Islet of Langerhans (tissue), 1 donor: ENCODE data around the gene RFC1.
"Not testable (repeated sequence)": the region's sequence is repeated elsewhere in the genome, so short reads cannot be mapped to it uniquely, and the experiment has no call there.

Source experiments
- FAIRE-seq: peaks from one replicate; lab custom pipeline; 2011; peaks lifted over from hg19 to GRCh38; lab: Jason Lieb, UNC

RFC1 gene

GRCh38 chr4:39353149-39353477 lies 13.0 kb downstream of the RFC1 start:
- not testable (repeated sequence) for FAIRE-seq

- FAIRE-seq = no peak
Measured at GRCh38 chr4:39349326-39349725, 16.8 kb downstream of the RFC1 start.

GRCh38 chr4:39348371-39349315 lies 17.5 kb downstream of the RFC1 start:
- FAIRE-seq = no peak

GRCh38 chr4:39346856-39347519 lies 19.2 kb downstream of the RFC1 start:
- no peak for FAIRE-seq

- FAIRE-seq = no peak
Measured at GRCh38 chr4:39342731-39343130, 23.4 kb downstream of the RFC1 start.

GRCh38 chr4:39341075-39341725 lies 25.0 kb downstream of the RFC1 start:
- peak; percentile 49 for FAIRE-seq

GRCh38 chr4:39339968-39340367 lies 26.2 kb downstream of the RFC1 start:
- peak; percentile 72 for FAIRE-seq

- no peak for FAIRE-seq
Measured at GRCh38 chr4:39337841-39338240, 28.3 kb downstream of the RFC1 start.

GRCh38 chr4:39335566-39335965 lies 30.6 kb downstream of the RFC1 start:
- FAIRE-seq = no peak

GRCh38 chr4:39331191-39331590 lies 35.0 kb downstream of the RFC1 start:
- FAIRE-seq = no peak

- FAIRE-seq = no peak
Measured at GRCh38 chr4:39330353-39330752, 35.8 kb downstream of the RFC1 start.

GRCh38 chr4:39326468-39326977 lies 39.6 kb downstream of the RFC1 start:
- no peak for FAIRE-seq

GRCh38 chr4:39324897-39325613 lies 41.1 kb downstream of the RFC1 start:
- FAIRE-seq = no peak

GRCh38 chr4:39324446-39324845 lies 41.7 kb downstream of the RFC1 start:
- no peak for FAIRE-seq

GRCh38 chr4:39323821-39324220 lies 42.3 kb downstream of the RFC1 start:
- no peak for FAIRE-seq

- no peak for FAIRE-seq
Measured at GRCh38 chr4:39320381-39321115, 45.6 kb downstream of the RFC1 start.

- FAIRE-seq = no peak
Measured at GRCh38 chr4:39319676-39320075, 46.5 kb downstream of the RFC1 start.

GRCh38 chr4:39312816-39313215 lies 53.3 kb downstream of the RFC1 start:
- FAIRE-seq = no peak

- FAIRE-seq = no peak
Measured at GRCh38 chr4:39308611-39309010, 57.6 kb downstream of the RFC1 start.

GRCh38 chr4:39305912-39306677 lies 60.1 kb downstream of the RFC1 start:
- FAIRE-seq = no peak

GRCh38 chr4:39304651-39305050 lies 61.5 kb downstream of the RFC1 start:
- FAIRE-seq = no peak
